Right renal cortex interstitium (tissue), 3 donors: ENCODE data around the gene CKAP2L. TPM values are rescaled to one million over a fixed set of nuclear protein-coding genes. Genes with fewer than 3 reads are reported as not detected.

Experiments
- polyA plus RNA-seq, 3 donors: library from polyadenylated mRNA; unstranded; fragments of 120-200 nt; gene quantifications; one replicate each; pipeline ENCODE4 v1.2.1, GENCODE V29; 2013; ENCODE audit not compliant: insufficient read length in 3 of 3

The CKAP2L gene
- polyA plus RNA-seq, 3 donors = 12.8 to 16.4 (median 15.8) TPM

Other genes starting within 250 kb of the CKAP2L start
- 10 to 100 TPM; 24.2 to 28.8 (median 27.9) TPM for gene POLR1B, start 222.1 kb downstream of the CKAP2L start, polyA plus RNA-seq
- gene CHCHD5, start 180.0 kb downstream of the CKAP2L start, polyA plus RNA-seq = 10 to 100 TPM; 21.7 to 24.5 (median 22.0) TPM
- 10 to 100 TPM; 36.1 to 41.8 (median 40.9) TPM for gene SLC20A1, start 118.7 kb downstream of the CKAP2L start, polyA plus RNA-seq
- gene NT5DC4, start 43.6 kb downstream of the CKAP2L start, polyA plus RNA-seq = under 1 TPM in 2 of 3 donors, not detected in 1; 0.07 to 0.12 TPM
- gene IL1A, start 19.9 kb upstream of the CKAP2L start, polyA plus RNA-seq = under 1 TPM in 1 of 3 donors, not detected in 2; 0.06 TPM
- 1 to 10 TPM in 1 of 3 donors, under 1 TPM in 2; 0.47 to 1.7 (median 0.50) TPM for gene IL1B, start 72.2 kb upstream of the CKAP2L start, polyA plus RNA-seq
- gene IL37, start 146.6 kb upstream of the CKAP2L start, polyA plus RNA-seq = not detected
- gene IL36G, start 213.4 kb upstream of the CKAP2L start, polyA plus RNA-seq = under 1 TPM in 1 of 3 donors, not detected in 2; 0.21 TPM
- gene IL36A, start 240.8 kb upstream of the CKAP2L start, polyA plus RNA-seq = not detected